Activated CD4-positive, CD25-positive, alpha-beta regulatory T cell treated with anti-CD3 and anti-CD28 coated beads, Interleukin-2, amount 50 U/mL, for 24 hours (primary cell): ENCODE data around the gene MYADML2.
A peak's percentile ranks its signal among the peaks of the same experiment; 100 is the strongest.

Source experiments
- ATAC-seq, 2 donors: fragments of 150-1000 bp; cut with Tn5 transposase; one replicate each; pipeline ENCODE4 v1.10.0; 2021; ENCODE audit warnings: mild to moderate bottlenecking in 1 of 2, moderate library complexity in 1 of 2

MYADML2 gene

DNA sequence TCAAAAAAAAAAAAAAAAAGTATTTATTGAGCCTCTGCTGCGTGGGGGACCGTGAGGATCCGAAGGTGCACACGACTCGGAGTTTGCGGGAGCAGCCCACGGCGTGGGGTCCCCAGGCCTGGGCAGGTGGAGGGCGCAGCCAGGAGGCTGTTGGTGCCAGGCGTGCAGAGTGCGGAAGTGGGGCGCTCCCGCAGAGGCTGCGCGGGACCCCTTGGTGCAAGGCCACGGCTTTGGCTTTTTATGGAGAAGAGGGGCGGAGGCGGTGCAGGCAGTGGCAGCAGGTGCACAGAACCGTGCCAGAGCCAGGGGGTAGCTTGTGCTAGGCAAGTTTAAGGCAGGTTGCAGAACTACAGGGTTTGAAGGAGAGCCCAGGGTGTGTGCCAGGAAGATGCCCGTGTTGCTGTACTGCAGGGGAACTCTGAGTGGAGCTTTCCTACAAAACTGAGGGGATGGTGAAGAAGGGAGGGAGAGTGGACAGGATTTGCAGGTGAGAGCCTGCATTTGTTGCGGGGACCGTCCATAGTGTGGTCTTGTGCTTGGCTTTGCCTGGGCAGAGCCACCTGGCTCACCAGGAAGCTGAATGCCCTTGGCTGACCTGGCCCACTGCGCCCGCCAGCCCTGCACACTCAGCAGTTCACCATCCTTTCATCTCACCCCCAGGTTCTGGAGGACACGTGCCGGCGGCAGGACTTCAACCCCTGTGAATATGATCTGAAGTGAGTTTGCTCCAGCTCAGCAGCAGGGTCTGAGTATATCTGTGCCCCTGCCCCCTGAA, 31.7 kb upstream of the MYADML2 start:
- no peak for ATAC-seq

DNA sequence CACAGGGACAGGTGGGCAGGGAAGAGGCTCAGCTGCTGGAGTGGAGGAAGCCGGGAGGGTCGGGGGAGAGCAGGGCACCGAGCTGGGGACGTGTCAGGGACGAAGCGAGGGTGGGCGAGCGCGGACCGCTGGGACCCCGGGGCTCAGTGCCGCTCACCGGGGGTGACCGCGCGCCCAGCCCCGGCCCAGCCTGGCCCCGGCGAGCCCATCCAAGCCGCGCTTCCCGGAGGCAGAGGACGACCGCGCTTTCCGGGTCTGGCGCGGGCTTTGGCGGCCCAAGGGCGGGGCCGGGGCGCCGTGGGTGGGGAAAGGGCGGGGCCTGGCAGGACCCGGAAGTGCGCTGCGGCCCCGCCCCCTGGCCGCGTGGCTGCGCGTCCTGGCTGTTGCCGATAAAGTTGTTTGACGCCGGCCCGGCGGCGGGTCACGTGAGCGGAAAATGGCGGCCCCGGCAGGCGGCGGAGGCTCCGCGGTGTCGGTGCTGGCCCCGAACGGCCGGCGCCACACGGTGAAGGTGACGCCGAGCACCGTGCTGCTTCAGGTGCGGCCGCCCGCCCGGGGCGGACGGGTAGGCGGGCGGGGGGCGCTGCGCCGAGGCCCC, 30.3 kb upstream of the MYADML2 start, which contains the start of gene ASPSCR1:
Gene ASPSCR1, plus strand, starts transcription at position 419 of the 598 bp plus-strand sequence. Its CDS starts 18 bp downstream, at position 437.
- ATAC-seq: peak; percentile 89

DNA sequence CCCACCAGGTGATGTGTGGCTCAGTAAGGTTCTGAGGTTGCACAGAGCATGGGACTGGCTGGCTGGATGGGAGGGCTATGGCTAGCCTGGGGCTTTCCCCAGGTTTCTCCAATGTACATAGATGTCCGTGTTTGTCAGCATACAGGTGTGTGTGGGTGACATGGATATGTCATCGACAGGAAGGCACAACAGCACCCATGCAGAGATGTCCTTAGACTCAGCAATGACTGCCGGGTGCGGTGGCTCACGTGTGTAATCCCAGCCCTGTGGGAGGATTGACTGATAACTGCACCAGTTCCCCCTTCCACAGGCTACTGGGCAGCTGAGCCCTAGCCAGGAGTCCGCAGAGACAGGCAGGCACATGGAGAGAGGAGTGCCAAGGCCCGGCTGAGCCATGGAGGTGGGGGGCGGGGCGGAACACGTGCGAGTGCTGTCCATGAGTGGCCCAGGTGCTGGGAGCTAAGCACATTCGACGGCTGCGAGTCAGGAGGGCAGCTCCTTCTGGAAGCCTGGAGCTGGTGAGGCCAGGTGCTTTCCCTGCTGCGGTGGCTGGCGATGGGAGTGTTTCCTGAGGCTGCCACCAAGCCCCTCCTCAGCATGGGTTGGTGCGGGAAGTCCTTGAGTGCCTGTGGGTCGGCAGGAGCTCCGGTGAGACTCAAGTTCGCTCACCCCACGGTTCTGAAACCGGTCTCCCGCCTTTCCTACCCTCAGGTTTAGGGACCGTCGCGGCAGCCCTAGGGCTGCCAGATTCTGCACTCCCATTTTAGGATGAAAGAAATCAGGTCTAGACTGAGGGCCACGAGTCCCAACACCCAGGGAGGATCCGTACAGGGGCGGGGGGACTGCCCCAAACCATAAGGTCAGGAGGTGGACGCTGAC, 29.5 kb upstream of the MYADML2 start:
- peak; percentile 2 to 6 for ATAC-seq

DNA sequence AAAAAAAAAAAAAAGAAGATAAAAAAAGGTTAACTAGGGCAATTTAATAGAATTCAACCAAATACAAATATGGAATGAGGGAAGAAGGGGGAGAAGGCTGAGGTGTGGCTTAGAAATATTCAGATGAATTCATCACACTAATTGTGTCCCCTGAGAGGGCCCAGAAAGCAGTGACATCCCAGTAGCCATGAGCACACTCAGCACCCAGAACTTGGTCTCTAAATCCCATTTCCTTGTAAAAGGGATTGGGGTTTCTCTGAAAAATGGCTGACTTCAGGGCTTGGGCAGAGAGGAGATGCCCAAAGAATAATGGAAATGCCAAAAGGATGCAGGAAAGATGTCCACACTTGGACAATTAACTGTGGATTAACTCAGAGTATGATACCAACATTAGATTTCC, 26.4 kb upstream of the MYADML2 start:
- ATAC-seq: no peak

DNA sequence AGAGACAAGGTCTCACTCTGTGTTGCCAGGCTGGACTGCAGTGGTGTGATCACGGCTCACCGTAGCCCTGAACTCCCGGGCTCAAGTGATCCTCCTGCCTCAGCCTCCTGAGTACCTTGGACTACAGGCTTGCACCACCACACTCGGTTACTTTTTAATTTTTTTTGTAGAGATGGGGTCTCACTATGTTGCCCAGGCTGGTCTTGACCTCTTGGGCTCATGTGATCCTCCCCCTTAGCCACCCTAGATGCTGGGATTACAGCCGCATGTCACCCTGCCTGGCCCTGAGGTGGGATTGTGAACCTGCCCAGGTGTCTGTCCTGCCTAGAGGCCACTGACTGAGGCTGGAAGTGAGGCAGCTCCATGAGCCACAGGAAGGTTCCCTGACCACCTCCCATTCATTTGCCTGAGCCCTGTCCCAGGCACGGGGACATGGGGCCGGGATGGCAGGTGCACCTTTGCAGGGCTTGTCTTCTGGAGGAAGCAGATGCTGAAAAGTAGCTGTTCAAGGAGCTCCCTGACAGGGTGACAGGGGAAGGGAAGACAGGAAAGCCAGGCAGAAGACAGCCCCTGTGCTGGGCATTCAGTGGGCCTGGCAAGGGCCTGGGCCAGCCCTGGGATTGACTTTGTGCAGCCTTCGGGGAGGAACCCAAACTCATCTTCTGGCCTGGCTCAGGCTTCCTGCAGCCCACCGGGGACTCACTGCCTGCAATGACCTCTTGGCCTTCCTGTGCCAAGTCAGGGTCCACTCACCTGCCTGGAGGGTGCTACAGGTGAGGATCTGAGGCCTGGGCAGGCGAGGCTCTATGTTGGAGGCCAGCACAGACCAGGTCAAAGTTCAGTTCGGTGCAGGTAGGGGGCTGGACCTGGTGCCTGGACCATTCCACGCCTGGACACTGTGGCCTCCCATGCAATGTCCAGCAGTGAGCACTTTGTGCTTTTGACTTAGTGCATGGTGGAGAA, 22.1 kb upstream of the MYADML2 start:
- ATAC-seq: no peak

DNA sequence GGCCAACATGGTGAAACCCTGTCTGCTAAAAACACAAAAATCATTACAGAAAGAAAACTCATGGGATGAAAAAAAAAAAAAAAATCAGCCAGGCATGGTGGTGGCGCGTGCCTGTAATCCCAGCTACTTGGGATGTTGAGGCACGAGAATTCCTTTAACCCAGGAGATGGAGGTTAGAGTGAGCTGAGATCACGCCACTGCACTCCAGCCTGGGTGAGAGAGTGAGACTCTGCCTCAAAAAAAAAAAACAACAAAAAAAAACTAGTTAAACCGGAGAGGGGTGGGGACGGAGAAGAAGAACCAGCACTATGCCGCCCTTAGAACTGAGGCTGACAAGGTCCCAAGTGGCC, 21.3 kb upstream of the MYADML2 start:
- no peak for ATAC-seq

DNA sequence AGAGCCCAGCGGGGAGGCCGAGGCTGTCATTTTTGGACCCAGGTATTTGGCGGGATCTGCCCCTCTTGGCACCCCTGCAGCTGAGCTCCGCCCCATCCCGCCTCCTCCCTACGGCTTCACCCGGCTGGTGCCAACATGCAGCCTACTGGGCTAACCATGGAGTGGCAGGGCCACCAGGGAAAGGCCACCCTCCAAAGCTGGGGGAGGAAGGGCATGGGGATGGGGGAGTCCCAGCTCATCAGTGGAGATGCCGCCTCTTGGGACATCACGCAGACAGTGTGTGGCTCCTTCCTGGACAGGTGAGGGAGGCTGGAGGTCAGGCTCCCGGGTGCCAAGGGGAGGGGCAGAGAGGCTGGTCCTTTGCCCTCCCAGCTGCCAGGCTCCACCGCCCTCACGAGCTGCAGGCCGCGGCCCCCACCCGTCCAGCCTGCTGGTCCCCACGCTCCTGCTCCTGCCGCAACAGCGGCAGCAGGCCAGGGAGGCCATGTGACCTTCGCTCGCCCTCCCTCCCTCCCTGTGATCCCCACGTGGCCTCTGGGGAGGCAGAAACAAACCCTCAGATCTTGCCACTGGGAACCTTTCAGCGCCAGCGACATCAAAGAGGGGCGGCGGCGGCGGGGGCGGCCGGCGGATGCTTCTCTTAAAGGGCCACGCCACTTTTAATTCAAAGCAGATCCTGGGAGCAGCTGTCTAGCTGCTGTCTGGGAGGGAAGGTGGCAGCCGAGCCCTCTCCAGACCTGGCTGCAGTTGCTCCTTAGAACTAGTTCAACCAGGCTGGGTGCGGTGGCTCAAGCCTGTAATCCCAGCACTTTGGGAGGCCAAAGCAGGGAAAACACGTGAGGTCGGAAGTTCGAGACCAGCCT, 20.7 kb upstream of the MYADML2 start:
- peak; percentile 94 to 96 for ATAC-seq

DNA sequence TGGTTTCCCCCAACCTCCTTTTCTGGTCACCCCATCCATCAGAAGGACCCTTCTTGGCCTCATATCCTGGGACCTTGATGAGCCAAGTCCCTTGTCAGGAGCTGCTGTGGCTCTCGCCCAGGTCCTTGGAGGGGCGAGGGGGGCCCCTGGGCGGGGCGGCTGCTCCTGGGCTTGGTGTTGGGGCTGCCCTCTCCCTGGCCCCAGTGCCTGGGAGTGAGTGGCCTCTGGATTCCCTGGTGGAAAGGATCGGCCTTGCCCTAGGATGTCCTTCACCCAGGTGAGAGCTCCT, 20.2 kb upstream of the MYADML2 start:
- ATAC-seq: no peak

DNA sequence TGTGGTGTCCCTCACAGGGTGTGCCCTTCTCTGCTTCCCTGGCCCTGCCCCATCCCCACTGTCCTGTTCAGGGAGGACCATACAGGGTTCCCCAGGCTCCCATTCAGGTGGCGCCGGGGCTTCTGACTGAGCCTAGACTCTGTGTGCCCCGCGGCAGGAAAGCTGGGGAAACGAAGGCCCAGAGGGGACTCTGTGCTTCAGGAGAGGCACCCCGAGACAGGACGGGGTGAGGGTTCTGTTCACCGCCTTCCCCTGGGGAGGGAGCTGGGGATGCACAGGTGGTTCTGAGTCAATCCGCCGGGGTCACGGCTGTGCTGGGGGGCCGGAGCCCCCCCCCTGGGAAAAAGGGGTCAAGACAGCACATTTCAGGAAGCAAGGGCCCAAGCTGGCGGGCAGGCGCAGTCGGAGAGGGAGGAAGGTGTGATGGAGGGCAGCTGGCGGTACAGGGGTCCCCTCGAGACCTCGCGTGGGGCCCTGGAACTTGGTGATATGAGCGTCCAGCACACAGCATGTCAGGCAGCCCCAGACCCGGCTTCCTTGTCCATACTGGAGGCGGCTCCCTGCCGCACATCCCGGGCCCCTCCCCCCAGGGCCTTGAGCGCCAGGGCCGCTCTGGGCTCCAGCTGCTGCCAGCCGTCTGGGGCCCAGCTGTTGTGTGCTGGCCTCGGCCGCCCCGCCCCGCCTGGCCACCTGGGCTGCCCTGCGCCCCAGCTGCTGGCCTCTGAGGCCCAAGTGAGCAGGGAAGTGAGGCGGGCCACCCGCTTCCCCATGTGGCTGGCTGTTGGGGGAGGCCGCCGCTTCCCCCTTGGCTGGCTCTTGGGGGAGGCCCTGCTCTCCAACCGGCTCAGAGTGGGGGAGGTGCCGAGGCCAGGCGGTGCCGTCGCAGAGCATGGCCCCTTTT, 19.6 kb upstream of the MYADML2 start:
- no peak for ATAC-seq

DNA sequence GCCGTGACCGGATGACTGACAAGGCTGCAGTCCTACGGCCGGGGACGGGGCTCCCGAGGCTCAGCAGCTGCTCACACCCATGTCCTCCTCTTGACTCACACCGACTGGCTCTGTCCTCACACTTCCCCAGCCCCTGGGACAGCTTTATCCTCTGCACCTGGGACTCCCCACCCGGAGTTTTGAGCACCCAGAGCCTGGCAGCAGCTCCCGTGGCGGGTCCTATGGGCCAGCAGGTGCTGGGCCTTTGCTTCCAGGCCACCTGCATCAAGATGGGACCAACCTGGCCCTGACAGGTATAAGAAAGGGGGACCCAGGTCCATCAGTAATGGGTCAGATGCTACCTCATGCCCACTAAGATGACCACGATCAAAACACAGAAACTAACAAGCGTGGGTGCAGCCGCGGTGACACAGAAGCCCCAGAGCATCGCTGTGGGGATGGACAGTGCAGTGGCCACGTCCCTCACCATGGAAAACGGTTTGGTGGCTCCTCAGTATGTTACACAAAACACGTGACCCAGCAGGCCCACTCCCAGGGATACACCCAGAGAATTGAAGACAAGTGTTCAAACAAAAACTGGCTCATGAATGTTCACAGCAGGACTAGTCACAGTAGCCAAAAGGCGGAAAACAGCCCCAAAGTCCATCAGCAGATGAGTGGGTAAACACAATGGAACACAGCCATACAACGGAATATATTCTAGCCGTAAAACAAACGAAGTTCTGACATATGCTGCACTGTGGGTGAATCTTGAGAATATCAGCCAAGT, 17.2 kb upstream of the MYADML2 start:
- ATAC-seq: no peak

DNA sequence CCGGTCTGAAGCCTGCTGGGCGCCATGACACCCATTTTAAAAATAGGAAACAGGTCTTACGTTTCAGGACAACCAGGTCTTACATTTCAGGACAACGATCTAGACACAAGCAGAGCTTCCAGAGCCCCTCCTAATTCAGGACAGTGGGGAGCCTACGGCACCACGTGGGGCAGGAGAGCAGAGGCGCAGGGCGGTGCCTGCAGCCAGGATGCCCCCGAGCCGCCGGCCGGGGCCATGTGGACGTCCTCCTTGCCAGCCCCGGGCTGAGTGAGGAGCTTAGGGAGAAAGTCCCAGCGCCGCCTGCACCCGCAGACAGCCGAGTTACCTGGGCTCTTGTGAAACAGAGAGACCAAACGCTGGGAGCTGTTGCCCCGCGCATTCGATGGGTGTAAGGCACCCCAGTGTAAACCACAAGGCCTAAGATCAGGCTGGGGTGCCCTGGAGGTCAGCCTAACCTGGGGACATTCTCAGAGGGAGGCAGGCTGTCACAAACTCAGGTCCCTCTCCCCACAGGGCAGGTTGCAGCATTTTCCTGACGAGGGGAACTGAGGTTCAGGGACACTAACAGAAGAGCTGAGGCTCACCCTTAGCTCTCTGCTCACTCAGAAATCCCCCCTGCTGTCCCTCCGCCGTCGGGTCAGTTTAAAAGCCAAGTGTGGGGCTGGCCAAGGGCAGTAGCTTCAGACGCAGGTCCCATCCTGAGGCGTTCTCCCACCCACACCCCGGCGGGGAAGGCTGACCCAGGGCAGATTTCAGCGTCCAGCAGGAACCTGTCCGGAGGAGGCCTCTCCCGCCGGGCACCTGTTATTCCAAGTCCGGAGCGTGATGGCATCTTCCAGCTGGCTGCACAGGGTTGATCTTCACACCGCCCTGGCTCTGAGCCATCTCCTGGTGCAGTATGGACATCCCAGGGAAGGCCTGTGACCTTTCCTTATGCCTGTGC, 15.7 kb upstream of the MYADML2 start:
- no peak for ATAC-seq

DNA sequence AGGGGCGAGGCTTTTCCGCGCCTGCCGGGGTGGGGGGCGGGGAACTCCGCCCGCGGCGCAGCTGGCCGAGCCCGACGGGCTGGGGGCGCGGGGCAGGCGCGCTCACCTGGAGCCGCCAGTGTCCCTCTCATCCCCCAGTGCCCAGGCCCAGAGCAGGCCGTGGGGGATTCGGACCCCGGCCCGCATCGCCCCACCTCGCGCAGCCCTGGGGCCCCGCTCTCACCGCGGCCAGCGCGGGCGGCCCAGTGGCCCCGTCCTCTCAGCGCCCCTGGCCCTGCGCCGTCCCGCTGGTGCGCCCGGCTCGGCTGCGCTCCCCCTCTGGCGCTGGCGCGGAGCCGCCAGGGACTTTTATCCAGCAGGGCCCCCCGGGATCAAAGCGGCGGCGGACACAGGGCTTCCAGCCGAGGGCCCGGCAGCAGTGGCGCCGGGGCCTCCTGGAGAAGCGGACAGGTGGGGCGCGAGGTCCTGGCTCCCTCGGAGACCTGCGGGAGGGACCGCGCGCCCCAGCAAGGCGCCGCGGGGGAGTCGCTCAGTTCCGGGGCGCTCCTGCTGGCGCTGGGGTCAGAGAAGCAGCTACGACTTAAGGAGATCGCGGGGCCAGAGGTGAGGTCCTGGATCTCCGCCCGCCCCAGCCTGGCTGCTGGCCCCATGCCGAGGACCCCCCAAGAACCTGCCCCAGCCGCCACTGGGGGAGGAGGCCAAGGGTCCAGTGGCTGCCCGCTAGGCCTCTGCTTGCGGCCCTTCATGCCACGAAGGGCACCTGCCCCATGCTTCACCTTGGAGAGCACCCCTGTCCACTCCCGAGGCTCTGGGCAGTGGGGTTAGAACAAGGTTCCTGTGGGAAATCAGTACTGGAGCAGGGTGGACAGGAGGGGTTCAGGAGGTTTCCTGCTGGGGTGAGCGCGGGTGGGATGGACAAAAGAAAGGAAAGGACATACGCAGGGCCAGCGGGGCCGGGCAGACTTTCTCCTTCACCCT, 14.8 kb upstream of the MYADML2 start:
- ATAC-seq: no peak

DNA sequence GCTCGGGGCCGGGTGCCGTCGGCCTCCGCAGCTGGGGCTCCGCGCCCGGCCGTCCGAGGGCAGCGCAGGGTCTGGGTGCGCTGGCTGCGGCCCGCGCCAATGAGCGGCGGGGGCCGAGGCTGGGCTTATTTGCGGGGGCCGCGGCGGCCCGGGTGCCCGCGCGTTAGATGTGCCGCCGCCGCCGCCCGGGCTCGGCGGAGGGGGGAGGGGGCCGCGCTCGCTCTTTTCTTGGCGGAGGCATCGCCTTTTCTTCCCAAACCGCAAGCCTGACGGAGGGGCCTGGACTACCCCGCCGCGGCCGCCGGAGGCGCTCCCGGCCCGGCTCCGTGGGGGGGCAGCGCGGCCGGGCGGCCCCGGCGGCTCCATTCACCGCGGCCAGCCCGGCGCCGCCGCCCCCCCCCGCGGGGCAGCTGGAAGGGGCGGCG, 14.1 kb upstream of the MYADML2 start, which contains the start of gene NOTUM:
Gene NOTUM, minus strand, starts transcription at position 101 of the 425 bp plus-strand sequence. CDS start 278 bp downstream, outside the sequence.
- no peak for ATAC-seq

DNA sequence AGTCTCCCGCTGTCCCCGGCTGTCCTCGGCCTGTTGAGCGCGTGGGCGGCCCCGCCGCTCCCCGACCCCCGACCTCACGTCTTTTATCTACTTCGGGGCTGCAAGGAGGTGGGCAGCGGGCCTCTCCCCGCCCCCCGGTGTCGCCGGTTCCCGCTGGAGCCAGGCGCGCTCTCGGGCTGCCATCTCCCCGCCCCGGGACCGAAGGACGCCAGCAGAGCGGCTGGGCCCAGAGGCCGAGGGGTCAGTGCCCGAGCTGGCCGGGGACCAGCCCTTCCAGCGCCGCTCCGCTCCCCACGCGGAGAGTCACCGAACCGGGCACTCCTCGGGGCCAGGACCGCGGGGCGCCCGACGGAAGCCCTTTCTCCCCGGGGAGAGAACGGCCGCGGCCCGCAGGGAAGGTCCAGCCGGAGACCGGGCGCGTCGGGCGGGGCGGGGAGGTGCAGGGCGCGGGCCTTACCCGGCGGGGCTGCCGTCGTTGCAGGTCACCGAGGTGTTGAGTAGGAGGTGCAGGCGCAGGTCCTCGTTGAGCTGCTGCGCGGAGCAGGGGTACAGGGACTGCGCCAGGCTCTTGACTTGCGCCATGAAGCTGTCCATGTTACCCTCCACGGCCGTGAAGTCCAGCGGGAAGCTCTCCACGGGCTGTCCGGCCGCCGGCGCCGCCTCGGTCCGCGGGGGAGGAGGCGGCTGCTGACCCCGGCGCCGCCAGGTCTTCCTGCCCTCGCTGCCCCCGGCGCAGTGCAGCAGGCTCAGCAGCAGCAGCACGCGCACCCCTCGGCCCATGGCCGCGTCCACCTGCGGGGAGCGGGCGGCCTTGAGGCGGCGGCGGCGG, 13.3 kb upstream of the MYADML2 start:
- ATAC-seq: peak in 1 of 2 donors; percentile 4

DNA sequence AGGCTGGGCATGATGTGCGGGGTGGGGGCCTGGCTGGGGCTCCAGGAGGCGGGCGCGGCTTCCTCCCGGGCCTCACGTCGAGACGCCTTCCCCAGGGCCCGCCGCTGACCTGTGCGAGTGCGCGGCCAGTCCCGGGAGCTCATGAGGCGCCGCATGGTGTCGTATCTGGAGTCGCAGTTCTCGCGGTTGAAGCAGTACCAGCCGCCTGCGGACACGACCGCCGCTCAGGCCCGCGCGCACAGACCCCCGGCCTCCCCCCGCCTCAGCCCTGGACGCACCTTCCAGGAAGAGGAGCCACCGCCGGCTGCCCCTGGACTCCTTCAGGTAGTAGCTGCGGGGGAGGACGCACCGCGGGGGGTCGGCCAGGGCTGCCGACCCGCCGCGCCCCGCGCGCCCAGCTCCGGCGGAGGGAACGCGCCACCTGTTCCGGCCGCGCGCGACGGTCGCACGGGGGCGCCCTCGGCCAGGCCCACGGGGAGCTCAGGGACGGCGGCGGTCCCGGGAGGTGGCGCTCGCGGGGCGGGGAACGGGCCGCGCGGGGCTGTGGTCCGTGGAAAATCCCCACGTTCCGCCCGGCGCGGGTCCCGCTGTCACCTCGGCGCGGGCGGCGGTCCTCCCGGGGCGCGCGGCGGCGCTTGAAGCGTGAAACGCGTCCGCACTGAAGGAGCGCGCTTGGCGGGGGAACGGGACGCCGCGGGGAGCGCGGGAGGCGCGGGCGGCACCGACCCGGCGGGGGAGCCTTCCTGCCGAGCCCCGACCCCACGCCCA, 12.5 kb upstream of the MYADML2 start:
- peak; percentile 95 for ATAC-seq
